Fibroblast of mammary gland (primary cell): ENCODE measurements around the gene ZBTB37.
A peak's percentile ranks its signal among the peaks of the same experiment; 100 is the strongest.

ENCODE experiments used
- DNase-seq: peaks from one replicate; pipeline ENCODE4 v3.0.0-alpha.2; 2010; ENCODE audit warnings: low read depth
- H3K4me3 ChIP-seq: 2 replicates; pipeline ENCODE4 v1.5.1; 2011; ENCODE audit warnings: low read depth, mild to moderate bottlenecking, low read length, moderate library complexity; ENCODE audit not compliant: control insufficient read depth
- CTCF ChIP-seq: conservative IDR thresholded peaks from 2 replicates; pipeline ENCODE4 v1.5.1; 2011; ENCODE audit warnings: low read depth, low read length, inconsistent platforms; ENCODE audit not compliant: control insufficient read depth, insufficient read depth

The ZBTB37 gene

GRCh38 chr1:173903827-173904531 lies 35.8 kb downstream of the ZBTB37 start:
- no peak overlapping the region for H3K4me3 ChIP-seq
- TF ChIP-seq CTCF = no peak
- no peak for DNase-seq

- DNase-seq = no peak
- H3K4me3 ChIP-seq = no peak overlapping the region
- no peak for TF ChIP-seq CTCF
Observed at GRCh38 chr1:173913111-173913510, 44.9 kb downstream of the ZBTB37 start.

DNA sequence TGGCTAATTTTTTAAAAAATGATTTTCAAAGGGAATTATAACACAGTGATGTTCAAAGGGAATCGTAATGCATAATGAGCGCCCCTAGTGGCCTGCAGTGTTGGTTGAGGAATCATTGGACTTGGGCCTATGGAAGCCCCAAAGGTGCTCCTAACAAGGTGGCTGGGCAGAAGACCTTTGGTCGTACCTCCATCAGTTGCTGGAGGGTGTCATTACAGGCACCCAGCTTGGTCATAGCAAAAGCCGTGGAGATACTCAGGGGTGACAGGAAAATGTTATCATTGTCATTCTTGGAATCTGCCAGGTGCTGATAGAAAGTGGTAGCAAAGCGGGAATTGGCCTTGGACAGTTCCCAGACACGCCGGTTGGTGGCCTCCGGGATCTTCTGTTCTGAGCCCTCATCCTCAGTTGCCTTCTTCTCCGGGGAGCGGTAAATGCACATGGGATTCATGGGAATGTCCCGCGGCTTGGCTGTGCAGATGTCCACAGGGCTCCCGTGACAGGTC lies 46.2 kb downstream of the ZBTB37 start:
- DNase-seq = peak; percentile 28
- peak; percentile 72 for TF ChIP-seq CTCF
- no peak overlapping the region for H3K4me3 ChIP-seq

DNA sequence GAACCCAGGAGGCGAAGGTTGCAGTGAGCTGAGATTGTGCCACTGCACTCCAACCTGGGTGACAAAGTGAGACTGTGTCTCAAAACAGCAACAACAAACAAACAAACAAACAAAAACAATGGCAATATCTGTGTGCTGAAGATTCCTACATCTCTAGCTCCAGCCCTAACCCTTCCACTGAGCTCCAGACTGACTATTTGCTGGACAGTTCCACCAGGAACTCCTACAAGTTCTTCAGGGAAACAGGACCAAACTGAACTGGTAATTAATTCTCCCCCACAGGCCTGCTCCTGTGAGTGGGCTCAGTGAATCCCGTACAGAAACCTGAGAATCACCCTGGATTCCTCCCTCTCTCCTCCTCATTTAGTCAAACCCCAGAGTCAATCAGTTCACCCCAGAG lies 47.4 kb downstream of the ZBTB37 start:
- no peak for DNase-seq
- no peak for TF ChIP-seq CTCF
- H3K4me3 ChIP-seq = no peak overlapping the region

DNA sequence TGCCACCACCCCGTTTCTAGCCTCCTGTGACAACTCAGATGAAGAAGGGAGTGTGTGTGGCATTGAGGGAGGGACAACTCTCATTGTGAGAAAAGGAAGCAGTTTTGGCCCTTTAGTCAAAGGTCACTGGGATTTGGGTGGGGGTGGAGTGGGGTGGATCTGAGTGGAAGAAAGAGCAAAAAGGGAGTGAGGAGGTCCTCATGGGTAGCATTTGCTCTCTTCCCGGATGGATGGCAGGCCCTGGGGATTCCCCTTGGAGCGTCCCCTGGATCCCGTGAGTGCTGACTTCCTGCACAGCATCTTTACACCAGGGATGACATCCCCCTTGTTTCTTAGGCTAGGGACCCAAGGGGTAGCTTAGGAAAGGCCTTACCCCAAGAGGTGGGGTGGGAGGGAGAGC lies 48.5 kb downstream of the ZBTB37 start:
- DNase-seq = no peak
- no peak for TF ChIP-seq CTCF
- H3K4me3 ChIP-seq = no peak overlapping the region

DNA sequence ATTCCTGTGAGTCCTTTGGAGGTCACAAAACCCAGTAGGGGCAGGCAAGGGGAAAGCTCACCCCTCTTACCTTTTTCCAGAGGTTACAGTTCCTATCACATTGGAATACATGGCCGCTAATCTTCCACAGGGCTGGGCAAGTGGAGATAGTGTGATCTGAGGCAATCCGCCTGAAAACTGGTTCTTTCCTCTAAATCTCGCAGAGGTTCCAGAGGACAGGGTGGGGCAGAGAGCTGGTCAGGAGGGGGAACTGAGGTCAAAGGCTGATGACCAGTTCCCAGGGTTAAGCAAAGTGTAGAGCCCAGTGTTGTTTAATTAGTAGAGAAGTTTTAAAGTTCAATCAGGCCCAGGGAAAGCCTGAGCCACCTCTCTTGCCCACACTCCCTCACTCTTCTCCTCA lies 49.0 kb downstream of the ZBTB37 start, which contains the start of gene SERPINC1:
TSS of gene SERPINC1 (minus strand) at position 179 of the 400 bp plus-strand sequence. CDS start at position 111, 68 bp downstream.
- TF ChIP-seq CTCF = no peak
- no peak within 1 kb of the TSS for H3K4me3 ChIP-seq

More for the DNA sequence above, 49.0 kb downstream of the ZBTB37 start, which contains the start of gene SERPINC1:
- no peak for DNase-seq
